Measurements from ENCODE around the gene ZNF124. TPM values are rescaled to one million over a fixed set of nuclear protein-coding genes. Genes with fewer than 3 reads are reported as not detected.

The ZNF124 gene
- total and polyA plus RNA-seq, 4 donors: 1.1 to 19.7 (median 6.9) TPM

GRCh38 chr1:247212012-247212411 lies 40.2 kb upstream of the ZNF124 start:
- no peak for DNase-seq (ENCODE audit: low spot score)
- no peak overlapping the region for H3K27ac ChIP-seq (ENCODE audit: low read depth in 1 of 2, low read length in 2 of 2)

GRCh38 chr1:247211339-247211738 lies 39.5 kb upstream of the ZNF124 start:
- Histone ChIP-seq H3K27ac (ENCODE audit: low read depth in 1 of 2, low read length in 2 of 2) (no peak overlapping the region), H3K9me3 (ENCODE audit: control insufficient read depth in 4 of 4, low read length in 3 of 4) (no peaks in the 10 kb centered on the region), H3K27me3 (ENCODE audit: control insufficient read depth in 4 of 4, insufficient read depth in 4 of 4, low read length in 3 of 4) (no peaks in the 10 kb centered on the region), H3K36me3 (ENCODE audit: control insufficient read depth in 4 of 4, insufficient read depth in 3 of 4, low read depth in 1 of 4, low read length in 3 of 4) (peaks cover 0 to 3% (median 0%) of the 10 kb centered on the region in 4 donors), H3K9ac (ENCODE audit: low read depth in 1 of 2, low read length in 2 of 2) (no peak overlapping the region), H3K4me3 (ENCODE audit: low read depth in 1 of 3, low read length in 3 of 3) (no peak overlapping the region), H3K4me1 (ENCODE audit: control insufficient read depth in 4 of 4, insufficient read depth in 4 of 4, low read length in 3 of 4) (peaks cover 3 to 11% (median 5%) of the 10 kb centered on the region in 4 donors)
- TF ChIP-seq, protein P1, sequence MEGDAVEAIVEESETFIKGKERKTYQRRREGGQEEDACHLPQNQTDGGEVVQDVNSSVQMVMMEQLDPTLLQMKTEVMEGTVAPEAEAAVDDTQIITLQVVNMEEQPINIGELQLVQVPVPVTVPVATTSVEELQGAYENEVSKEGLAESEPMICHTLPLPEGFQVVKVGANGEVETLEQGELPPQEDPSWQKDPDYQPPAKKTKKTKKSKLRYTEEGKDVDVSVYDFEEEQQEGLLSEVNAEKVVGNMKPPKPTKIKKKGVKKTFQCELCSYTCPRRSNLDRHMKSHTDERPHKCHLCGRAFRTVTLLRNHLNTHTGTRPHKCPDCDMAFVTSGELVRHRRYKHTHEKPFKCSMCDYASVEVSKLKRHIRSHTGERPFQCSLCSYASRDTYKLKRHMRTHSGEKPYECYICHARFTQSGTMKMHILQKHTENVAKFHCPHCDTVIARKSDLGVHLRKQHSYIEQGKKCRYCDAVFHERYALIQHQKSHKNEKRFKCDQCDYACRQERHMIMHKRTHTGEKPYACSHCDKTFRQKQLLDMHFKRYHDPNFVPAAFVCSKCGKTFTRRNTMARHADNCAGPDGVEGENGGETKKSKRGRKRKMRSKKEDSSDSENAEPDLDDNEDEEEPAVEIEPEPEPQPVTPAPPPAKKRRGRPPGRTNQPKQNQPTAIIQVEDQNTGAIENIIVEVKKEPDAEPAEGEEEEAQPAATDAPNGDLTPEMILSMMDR (IDR thresholded peaks at IDR 0.05; ENCODE audit: low read depth, low read length, missing input control): no peak
- TF ChIP-seq HNF4G (IDR thresholded peaks at IDR 0.05): no peak
- TF ChIP-seq, protein P2, sequence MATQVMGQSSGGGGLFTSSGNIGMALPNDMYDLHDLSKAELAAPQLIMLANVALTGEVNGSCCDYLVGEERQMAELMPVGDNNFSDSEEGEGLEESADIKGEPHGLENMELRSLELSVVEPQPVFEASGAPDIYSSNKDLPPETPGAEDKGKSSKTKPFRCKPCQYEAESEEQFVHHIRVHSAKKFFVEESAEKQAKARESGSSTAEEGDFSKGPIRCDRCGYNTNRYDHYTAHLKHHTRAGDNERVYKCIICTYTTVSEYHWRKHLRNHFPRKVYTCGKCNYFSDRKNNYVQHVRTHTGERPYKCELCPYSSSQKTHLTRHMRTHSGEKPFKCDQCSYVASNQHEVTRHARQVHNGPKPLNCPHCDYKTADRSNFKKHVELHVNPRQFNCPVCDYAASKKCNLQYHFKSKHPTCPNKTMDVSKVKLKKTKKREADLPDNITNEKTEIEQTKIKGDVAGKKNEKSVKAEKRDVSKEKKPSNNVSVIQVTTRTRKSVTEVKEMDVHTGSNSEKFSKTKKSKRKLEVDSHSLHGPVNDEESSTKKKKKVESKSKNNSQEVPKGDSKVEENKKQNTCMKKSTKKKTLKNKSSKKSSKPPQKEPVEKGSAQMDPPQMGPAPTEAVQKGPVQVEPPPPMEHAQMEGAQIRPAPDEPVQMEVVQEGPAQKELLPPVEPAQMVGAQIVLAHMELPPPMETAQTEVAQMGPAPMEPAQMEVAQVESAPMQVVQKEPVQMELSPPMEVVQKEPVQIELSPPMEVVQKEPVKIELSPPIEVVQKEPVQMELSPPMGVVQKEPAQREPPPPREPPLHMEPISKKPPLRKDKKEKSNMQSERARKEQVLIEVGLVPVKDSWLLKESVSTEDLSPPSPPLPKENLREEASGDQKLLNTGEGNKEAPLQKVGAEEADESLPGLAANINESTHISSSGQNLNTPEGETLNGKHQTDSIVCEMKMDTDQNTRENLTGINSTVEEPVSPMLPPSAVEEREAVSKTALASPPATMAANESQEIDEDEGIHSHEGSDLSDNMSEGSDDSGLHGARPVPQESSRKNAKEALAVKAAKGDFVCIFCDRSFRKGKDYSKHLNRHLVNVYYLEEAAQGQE (IDR thresholded peaks at IDR 0.05): no peak
- no peak for TF ChIP-seq NR2F2 (IDR thresholded peaks at IDR 0.05)
- no peak for TF ChIP-seq RAD21 (IDR thresholded peaks at IDR 0.05)
- TF ChIP-seq, protein P3, sequence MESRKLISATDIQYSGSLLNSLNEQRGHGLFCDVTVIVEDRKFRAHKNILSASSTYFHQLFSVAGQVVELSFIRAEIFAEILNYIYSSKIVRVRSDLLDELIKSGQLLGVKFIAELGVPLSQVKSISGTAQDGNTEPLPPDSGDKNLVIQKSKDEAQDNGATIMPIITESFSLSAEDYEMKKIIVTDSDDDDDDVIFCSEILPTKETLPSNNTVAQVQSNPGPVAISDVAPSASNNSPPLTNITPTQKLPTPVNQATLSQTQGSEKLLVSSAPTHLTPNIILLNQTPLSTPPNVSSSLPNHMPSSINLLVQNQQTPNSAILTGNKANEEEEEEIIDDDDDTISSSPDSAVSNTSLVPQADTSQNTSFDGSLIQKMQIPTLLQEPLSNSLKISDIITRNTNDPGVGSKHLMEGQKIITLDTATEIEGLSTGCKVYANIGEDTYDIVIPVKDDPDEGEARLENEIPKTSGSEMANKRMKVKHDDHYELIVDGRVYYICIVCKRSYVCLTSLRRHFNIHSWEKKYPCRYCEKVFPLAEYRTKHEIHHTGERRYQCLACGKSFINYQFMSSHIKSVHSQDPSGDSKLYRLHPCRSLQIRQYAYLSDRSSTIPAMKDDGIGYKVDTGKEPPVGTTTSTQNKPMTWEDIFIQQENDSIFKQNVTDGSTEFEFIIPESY (IDR thresholded peaks at IDR 0.05): no peak
- no peak for TF ChIP-seq FOXA2 (IDR thresholded peaks at IDR 0.05)
- TF ChIP-seq TAF1 (conservative IDR thresholded peaks at IDR 0.05): no peak
- TF ChIP-seq JUND (IDR thresholded peaks at IDR 0.05): no peak
- TF ChIP-seq MAX (IDR thresholded peaks at IDR 0.05): no peak
- no peak for TF ChIP-seq GABPA (IDR thresholded peaks at IDR 0.05 in 1 of 2, conservative IDR thresholded peaks at IDR 0.05 in 1 of 2)
- TF ChIP-seq RXRA (IDR thresholded peaks at IDR 0.05): no peak
- no peak for TF ChIP-seq YY1 (IDR thresholded peaks at IDR 0.05)
- TF ChIP-seq, protein P4, sequence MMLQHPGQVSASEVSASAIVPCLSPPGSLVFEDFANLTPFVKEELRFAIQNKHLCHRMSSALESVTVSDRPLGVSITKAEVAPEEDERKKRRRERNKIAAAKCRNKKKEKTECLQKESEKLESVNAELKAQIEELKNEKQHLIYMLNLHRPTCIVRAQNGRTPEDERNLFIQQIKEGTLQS (IDR thresholded peaks at IDR 0.05): no peak
- no peak for TF ChIP-seq HNF4A (conservative IDR thresholded peaks at IDR 0.05)
- TF ChIP-seq FOXA1 (IDR thresholded peaks at IDR 0.05): no peak
- 71% methylated on average over 7 of the region's 7 CpGs for WGBS
- no peak for DNase-seq (ENCODE audit: low spot score)

More at GRCh38 chr1:247212012-247212411, 40.2 kb upstream of the ZNF124 start:
- WGBS: 57% methylated on average over 5 of the region's 5 CpGs
- peaks cover 3 to 11% (median 5%) of the 10 kb centered on the region in 4 donors for H3K4me1 ChIP-seq (ENCODE audit: control insufficient read depth in 4 of 4, insufficient read depth in 4 of 4, low read length in 3 of 4)
- no peak for TF ChIP-seq MAX (IDR thresholded peaks at IDR 0.05)
- no peak for TF ChIP-seq HNF4A (conservative IDR thresholded peaks at IDR 0.05)
- TF ChIP-seq GABPA (IDR thresholded peaks at IDR 0.05 in 1 of 2, conservative IDR thresholded peaks at IDR 0.05 in 1 of 2): no peak
- no peak for TF ChIP-seq SP1 (IDR thresholded peaks at IDR 0.05)
- no peak for TF ChIP-seq FOXA2 (IDR thresholded peaks at IDR 0.05)
- TF ChIP-seq RAD21 (IDR thresholded peaks at IDR 0.05): no peak
- no peak for TF ChIP-seq TAF1 (conservative IDR thresholded peaks at IDR 0.05)
- TF ChIP-seq RXRA (IDR thresholded peaks at IDR 0.05): no peak
- TF ChIP-seq, protein P1 (IDR thresholded peaks at IDR 0.05; ENCODE audit: low read depth, low read length, missing input control): no peak
- TF ChIP-seq YY1 (IDR thresholded peaks at IDR 0.05): no peak
- no peak overlapping the region for H3K4me3 ChIP-seq (ENCODE audit: low read depth in 1 of 3, low read length in 3 of 3)
- H3K27me3 ChIP-seq (ENCODE audit: control insufficient read depth in 4 of 4, insufficient read depth in 4 of 4, low read length in 3 of 4): no peaks in the 10 kb centered on the region
- H3K9me3 ChIP-seq (ENCODE audit: control insufficient read depth in 4 of 4, low read length in 3 of 4): no peaks in the 10 kb centered on the region
- H3K9ac ChIP-seq (ENCODE audit: low read depth in 1 of 2, low read length in 2 of 2): no peak overlapping the region
- peaks cover 0 to 3% (median 0%) of the 10 kb centered on the region in 4 donors for H3K36me3 ChIP-seq (ENCODE audit: control insufficient read depth in 4 of 4, insufficient read depth in 3 of 4, low read depth in 1 of 4, low read length in 3 of 4)

Data from liver (tissue), 9 donors.